WTC11 (cell line): ENCODE measurements around the gene CNTFR. TPM values are rescaled to one million over a fixed set of nuclear protein-coding genes. Genes with fewer than 3 reads are reported as not detected.

Experiments
- ATAC-seq: fragments of 200-7000 bp; cut with Tn5 transposase; 2 replicates; pipeline ENCODE4 v1.10.0; 2021; ENCODE audit warnings: mild to moderate bottlenecking, moderate library complexity
- CTCF ChIA-PET: fragments of 300-600 bp; sonication (Branson Sonifier 250); formaldehyde crosslinking; loops from one replicate; lab custom pipeline; 2021; ENCODE audit warnings: antibody characterized with exemption; lab: Charles Lee
- POLR2A ChIA-PET: fragments of 350-600 bp; sonication (Branson Sonifier 250); formaldehyde crosslinking; loops from one replicate; lab custom pipeline; 2021; ENCODE audit warnings: antibody characterized with exemption; lab: Charles Lee
- DNase-seq: peaks from one replicate; pipeline ENCODE4 v3.0.0; 2021; ENCODE audit warnings: low spot score
- H3K27ac Mint-ChIP-seq: 2 replicates; pipeline ENCODE4 v1.8.0; 2021; ENCODE audit warnings: mixed read lengths
- H3K27me3 Mint-ChIP-seq: 2 replicates; pipeline ENCODE4 v1.8.0; 2021; ENCODE audit warnings: low read depth, mild to moderate bottlenecking, moderate library complexity, mixed read lengths
- H3K36me3 Mint-ChIP-seq: 2 replicates; pipeline ENCODE4 v1.8.0; 2021; ENCODE audit warnings: mixed read lengths
- H3K4me1 Mint-ChIP-seq: 2 replicates; pipeline ENCODE4 v1.8.0; 2022; ENCODE audit warnings: mixed read lengths
- H3K4me3 Mint-ChIP-seq: 2 replicates; pipeline ENCODE4 v1.8.0; 2021; ENCODE audit warnings: mild to moderate bottlenecking, moderate library complexity, mixed read lengths
- H3K9me3 Mint-ChIP-seq: 2 replicates; pipeline ENCODE4 v1.8.0; 2021; ENCODE audit warnings: mixed read lengths
- AFF4 ChIP-seq: sonication (generic); formaldehyde crosslinking; IDR thresholded peaks from 2 replicates; pipeline ENCODE4 v1.8.1; 2023; ENCODE audit warnings: mild to moderate bottlenecking, missing genetic modification reagents, borderline replicate concordance
- ATF6 ChIP-seq: sonication (generic); formaldehyde crosslinking; IDR thresholded peaks from 2 replicates; pipeline ENCODE4 v1.8.1; 2023; ENCODE audit warnings: mild to moderate bottlenecking, missing genetic modification reagents
- EMX1 ChIP-seq: fragments of 250-450 bp; sonication (Bioruptor Pico); IDR thresholded peaks from 2 replicates; pipeline ENCODE4 v1.8.0; 2021; ENCODE audit warnings: mild to moderate bottlenecking
- ERG ChIP-seq: fragments of 250-450 bp; sonication (Bioruptor Pico); IDR thresholded peaks from 2 replicates; pipeline ENCODE4 v1.8.0; 2021; ENCODE audit warnings: mild to moderate bottlenecking
- ESRRA ChIP-seq: sonication (generic); formaldehyde crosslinking; IDR thresholded peaks from 2 replicates; pipeline ENCODE4 v1.8.1; 2022; ENCODE audit warnings: mild to moderate bottlenecking, missing genetic modification reagents, borderline replicate concordance
- ETV6 ChIP-seq: sonication (generic); formaldehyde crosslinking; IDR thresholded peaks from 2 replicates; pipeline ENCODE4 v1.8.1; 2022; ENCODE audit warnings: mild to moderate bottlenecking, missing genetic modification reagents
- GTF2I ChIP-seq: fragments of 250-450 bp; sonication (Bioruptor Pico); conservative IDR thresholded peaks from 2 replicates; pipeline ENCODE4 v1.4.0; 2021; ENCODE audit warnings: mild to moderate bottlenecking
- IRF1 ChIP-seq: sonication (generic); formaldehyde crosslinking; IDR thresholded peaks from 2 replicates; pipeline ENCODE4 v1.8.0; 2023; ENCODE audit warnings: missing genetic modification reagents
- IRF2 ChIP-seq: sonication (generic); formaldehyde crosslinking; IDR thresholded peaks from 2 replicates; pipeline ENCODE4 v1.8.0; 2022; ENCODE audit warnings: low read depth, missing genetic modification reagents, borderline replicate concordance
- MLX ChIP-seq: sonication (generic); formaldehyde crosslinking; IDR thresholded peaks from 2 replicates; pipeline ENCODE4 v1.8.1; 2023; ENCODE audit warnings: mild to moderate bottlenecking, missing genetic modification reagents, moderate library complexity
- NR2C2 ChIP-seq: sonication (generic); formaldehyde crosslinking; IDR thresholded peaks from 2 replicates; pipeline ENCODE4 v1.8.0; 2022; ENCODE audit warnings: mild to moderate bottlenecking, missing genetic modification reagents
- PRDM15 ChIP-seq: sonication (generic); formaldehyde crosslinking; IDR thresholded peaks from 2 replicates; pipeline ENCODE4 v1.8.0; 2022; ENCODE audit warnings: missing genetic modification reagents
- PRRX2 ChIP-seq: fragments of 250-450 bp; sonication (Bioruptor Pico); IDR thresholded peaks from 2 replicates; pipeline ENCODE4 v1.8.0; 2021; ENCODE audit warnings: mild to moderate bottlenecking
- RELA ChIP-seq: sonication (generic); formaldehyde crosslinking; IDR thresholded peaks from 2 replicates; pipeline ENCODE4 v1.8.1; 2022; ENCODE audit warnings: missing genetic modification reagents, mild to moderate bottlenecking, borderline replicate concordance
- TEAD1 ChIP-seq: sonication (generic); formaldehyde crosslinking; IDR thresholded peaks from 2 replicates; pipeline ENCODE4 v1.8.0; 2022; ENCODE audit warnings: mild to moderate bottlenecking, missing genetic modification reagents
- TEAD4 ChIP-seq: sonication (generic); formaldehyde crosslinking; IDR thresholded peaks from 2 replicates; pipeline ENCODE4 v1.8.0; 2022; ENCODE audit warnings: mild to moderate bottlenecking, missing genetic modification reagents
- ZMAT4 ChIP-seq: fragments of 250-450 bp; sonication (Bioruptor Pico); IDR thresholded peaks from 2 replicates; pipeline ENCODE4 v1.9.0; 2021; ENCODE audit warnings: mild to moderate bottlenecking
- ZNF121 ChIP-seq: sonication (generic); formaldehyde crosslinking; IDR thresholded peaks from 2 replicates; pipeline ENCODE4 v1.8.0; 2023; ENCODE audit warnings: missing genetic modification reagents
- ZNF232 ChIP-seq: sonication (generic); formaldehyde crosslinking; IDR thresholded peaks from 2 replicates; pipeline ENCODE4 v1.8.0; 2022; ENCODE audit warnings: mild to moderate bottlenecking, missing genetic modification reagents
- total RNA-seq: library from RNA; stranded (reverse); gene quantifications from 3 replicates; pipeline ENCODE4 v1.2.3, GENCODE V29; 2021

Gene CNTFR
- total RNA-seq, 1 experiment from 2014 or later: 18.0 TPM

GRCh38 chr9:34580358-34580757, 9.2 kb downstream of the CNTFR start (continued):
- no peak for TF ChIP-seq ATF6 (CRISPR knock-in tag)
- TF ChIP-seq NR2C2: no peak

GRCh38 chr9:34579808-34580163, 9.7 kb downstream of the CNTFR start:
- CTCF ChIA-PET: interaction anchor here (1.0 to 7.4 kb wide), 8 partner anchors 9 to 200 kb away, joined by 4 to 109 read pairs (median 12); partner anchors contain the start of gene CNTFR

GRCh38 chr9:34579104-34579807, 10.3 kb downstream of the CNTFR start:
- ATAC-seq (no peak), DNase-seq (peak; percentile 40)
- peaks cover 44% of the 10 kb centered on the region for H3K4me1 Mint-ChIP-seq
- H3K4me3 Mint-ChIP-seq: peak overlapping the region; percentile 67
- H3K27ac Mint-ChIP-seq: no peak overlapping the region
- H3K27me3 Mint-ChIP-seq: peaks cover 80% of the 10 kb centered on the region
- ChIA-PET CTCF (interaction anchor here (0.6 to 7.4 kb wide), 10 partner anchors 9 to 220 kb away, joined by 3 to 109 read pairs (median 12); partner anchors contain the start of gene CNTFR), POLR2A (no interaction called here)
- H3K36me3 Mint-ChIP-seq: no peaks in the 10 kb centered on the region
- no peaks in the 10 kb centered on the region for H3K9me3 Mint-ChIP-seq
- no peak for TF ChIP-seq ETV6
- no peak for TF ChIP-seq PRDM15 (CRISPR knock-in tag)
- TF ChIP-seq TEAD4 (CRISPR knock-in tag): no peak
- TF ChIP-seq ZNF232 (CRISPR knock-in tag): no peak
- TF ChIP-seq PRRX2: no peak
- no peak for TF ChIP-seq IRF1 (CRISPR knock-in tag)
- no peak for TF ChIP-seq RELA (CRISPR knock-in tag)
- no peak for TF ChIP-seq EMX1 (CRISPR knock-in tag)
- TF ChIP-seq TEAD1 (CRISPR knock-in tag): no peak
- no peak for TF ChIP-seq IRF2
- no peak for TF ChIP-seq ZMAT4 (CRISPR knock-in tag)
- TF ChIP-seq AFF4 (CRISPR knock-in tag): no peak
- no peak for TF ChIP-seq NR2C2
- no peak for TF ChIP-seq ESRRA
- TF ChIP-seq ZNF121 (CRISPR knock-in tag): no peak
- no peak for TF ChIP-seq MLX

More at GRCh38 chr9:34579808-34580163, 9.7 kb downstream of the CNTFR start:
- DNase-seq (no peak), ATAC-seq (no peak)
- TF ChIP-seq GTF2I (CRISPR knock-in tag) (peak; percentile 52; the same call in 1 of the 2 replicates), ERG (no peak)
- H3K27ac Mint-ChIP-seq: no peak overlapping the region
- peaks cover 44% of the 10 kb centered on the region for H3K4me1 Mint-ChIP-seq
- peaks cover 86% of the 10 kb centered on the region for H3K27me3 Mint-ChIP-seq
- POLR2A ChIA-PET: no interaction called here
- H3K4me3 Mint-ChIP-seq: peak overlapping the region; percentile 27; the same call in 1 of the 2 replicates
- no peaks in the 10 kb centered on the region for H3K9me3 Mint-ChIP-seq
- no peaks in the 10 kb centered on the region for H3K36me3 Mint-ChIP-seq
